GM13976 (cell line): ENCODE data around the gene FBLN2.

Experiments used
- DNase-seq: peaks from one replicate; pipeline ENCODE4 v3.0.0; 2012; ENCODE audit warnings: low spot score
- CTCF ChIP-seq: IDR thresholded peaks from 2 replicates; pipeline ENCODE4 v1.5.1; 2012; ENCODE audit warnings: borderline replicate concordance, mild to moderate bottlenecking; ENCODE audit not compliant: insufficient read depth; ENCODE audit errors: extremely low read depth, missing control alignments, control extremely low read depth
- in situ Hi-C: fragments of 300-500 bp; cut with MboI; formaldehyde crosslinking; loops from one replicate; pipeline ENCODE4 v1.12.0; 2022; ENCODE audit warnings: low sequenced_read_pairs, mixed read lengths, inconsistent platforms; ENCODE audit not compliant: unreplicated experiment

The FBLN2 gene

DNA sequence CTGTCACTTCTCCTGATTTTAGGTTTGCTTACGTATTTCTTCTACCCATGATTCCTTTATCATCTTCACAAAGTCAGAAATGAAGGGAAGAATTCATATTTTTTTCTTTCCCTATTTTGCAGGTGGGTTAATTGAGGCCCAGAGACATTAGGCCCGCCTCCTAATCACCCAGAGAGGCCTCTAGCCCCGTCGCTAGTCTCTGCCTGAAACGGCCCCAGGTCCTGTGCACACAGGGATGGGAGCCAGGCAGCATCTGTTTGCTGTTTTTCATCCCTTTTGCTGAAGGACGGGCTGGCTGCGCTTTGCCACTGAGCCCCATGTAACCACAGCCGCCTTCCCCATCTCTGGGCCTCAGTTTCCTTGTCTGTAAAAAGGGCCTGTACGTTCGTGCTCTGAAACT is 135.9 kb downstream of the FBLN2 start:
- no peak for DNase-seq
- TF ChIP-seq CTCF = no peak
- in situ Hi-C loops = no loop called here

DNA sequence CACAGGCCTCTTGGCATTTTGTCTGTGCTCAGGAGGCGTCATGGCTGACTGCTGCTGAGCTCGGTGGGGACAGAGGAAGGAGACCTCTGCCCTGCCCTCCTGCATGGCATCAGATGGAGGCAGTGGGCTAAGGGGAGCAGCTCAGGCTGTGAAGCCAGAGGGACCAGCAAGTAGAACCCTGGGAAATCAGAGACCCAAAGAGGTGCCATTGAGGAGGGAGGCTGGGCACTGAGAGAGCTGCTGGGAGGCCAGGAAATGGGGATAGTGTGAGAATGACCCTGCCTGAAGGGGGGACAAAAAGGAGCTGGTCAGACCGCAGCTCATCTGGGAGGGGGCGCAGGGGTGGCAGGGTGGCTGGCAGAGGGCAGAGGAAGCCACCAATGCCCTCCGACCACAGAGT is 136.8 kb downstream of the FBLN2 start:
- DNase-seq = no peak
- in situ Hi-C loops = no loop called here
- no peak for TF ChIP-seq CTCF

DNA sequence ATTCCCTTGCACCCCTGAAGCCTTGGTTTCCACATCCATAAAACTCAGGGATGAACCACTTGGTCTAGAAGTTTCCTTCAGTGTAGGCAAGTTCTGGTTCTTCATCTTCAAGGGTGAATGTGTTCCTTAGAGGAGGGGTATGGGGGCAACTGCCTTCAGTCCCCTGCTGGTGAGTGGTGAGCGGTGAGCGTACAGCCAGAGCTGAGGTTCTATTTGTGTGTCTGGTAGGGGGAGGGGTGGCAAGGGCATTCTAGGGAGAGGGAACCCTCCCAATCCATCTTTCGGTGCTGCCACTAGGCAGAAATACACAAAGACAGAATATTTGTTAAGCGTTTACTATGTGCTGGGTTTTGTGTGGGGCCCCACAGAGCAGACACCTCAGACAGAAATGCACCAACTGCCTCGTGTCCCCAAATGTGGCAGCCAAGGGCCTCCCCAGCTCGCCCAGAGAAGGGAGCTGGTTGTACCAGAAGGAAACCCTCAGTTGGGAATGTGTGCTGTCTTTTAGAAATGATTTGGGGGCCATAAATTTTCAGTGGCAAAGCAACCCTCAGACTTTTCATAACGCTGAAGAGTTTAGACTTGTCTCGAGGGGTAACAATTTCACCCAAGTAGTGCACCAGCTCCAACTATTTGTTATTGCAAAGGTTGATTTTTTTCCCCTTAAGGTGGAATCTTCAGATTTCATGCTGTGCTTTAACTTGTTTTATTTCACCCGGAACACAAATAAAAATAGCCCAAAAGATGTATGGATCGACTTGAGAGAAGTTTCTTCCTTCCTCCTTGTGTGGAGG is 137.6 kb downstream of the FBLN2 start:
- no peak for TF ChIP-seq CTCF
- in situ Hi-C loops = no loop called here
- no peak for DNase-seq

- in situ Hi-C loops = no loop called here
- DNase-seq = no peak
- no peak for TF ChIP-seq CTCF
Observed at GRCh38 chr3:13687517-13687943, 138.6 kb downstream of the FBLN2 start.
